MM.1S (cell line): ENCODE data around the gene SERPINA12.

Experiments used
- DNase-seq: peaks from one replicate; pipeline ENCODE4 v3.0.0-alpha.2; 2015
- H2AFZ ChIP-seq: fragments of 300-600 bp; sonication (generic); 2 replicates; pipeline ENCODE4 v1.6.0; 2016; ENCODE audit warnings: antibody characterized with exemption, low read length
- H3F3A ChIP-seq: fragments of 300-600 bp; sonication (generic); 2 replicates; pipeline ENCODE4 v1.6.1; 2016; ENCODE audit warnings: mild to moderate bottlenecking, antibody characterized with exemption, low read length, moderate library complexity, mixed read lengths; ENCODE audit not compliant: insufficient read depth
- H3K27ac ChIP-seq: fragments of 300-600 bp; sonication (generic); 2 replicates; pipeline ENCODE4 v1.5.1; 2016; ENCODE audit warnings: mild to moderate bottlenecking, low read length
- H3K27me3 ChIP-seq: fragments of 300-600 bp; sonication (generic); replicated peaks from 2 replicates; pipeline ENCODE4 v1.6.0; 2016; ENCODE audit warnings: low read length; ENCODE audit not compliant: insufficient read depth
- H3K36me3 ChIP-seq: fragments of 300-600 bp; sonication (generic); replicated peaks from 2 replicates; pipeline ENCODE4 v1.6.1; 2016; ENCODE audit warnings: mild to moderate bottlenecking, low read length, mixed read lengths; ENCODE audit not compliant: insufficient read depth
- H3K4me1 ChIP-seq: fragments of 300-600 bp; sonication (generic); 2 replicates; pipeline ENCODE4 v1.6.1; 2016; ENCODE audit warnings: low read length, mixed read lengths
- H3K4me2 ChIP-seq: fragments of 300-600 bp; sonication (generic); 2 replicates; pipeline ENCODE4 v1.6.0; 2016; ENCODE audit warnings: low read depth, low read length
- H3K4me3 ChIP-seq: fragments of 300-600 bp; sonication (generic); 2 replicates; pipeline ENCODE4 v1.5.1; 2016; ENCODE audit warnings: low read length, mixed read lengths
- H3K79me2 ChIP-seq: fragments of 300-600 bp; sonication (generic); 2 replicates; pipeline ENCODE4 v1.6.1; 2016; ENCODE audit warnings: mixed run types, low read length, mixed read lengths
- H3K9ac ChIP-seq: fragments of 300-600 bp; sonication (generic); 2 replicates; pipeline ENCODE4 v1.6.1; 2016; ENCODE audit warnings: low read length, mixed read lengths
- H3K9me2 ChIP-seq: fragments of 300-600 bp; sonication (generic); replicated peaks from 2 replicates; pipeline ENCODE4 v1.6.1; 2016; ENCODE audit warnings: mild to moderate bottlenecking, low read length, mixed read lengths; ENCODE audit not compliant: insufficient read depth
- H3K9me3 ChIP-seq: fragments of 300-600 bp; sonication (generic); replicated peaks from 2 replicates; pipeline ENCODE4 v1.6.1; 2016; ENCODE audit warnings: mild to moderate bottlenecking, low read length, mixed read lengths; ENCODE audit not compliant: insufficient read depth
- H4K20me1 ChIP-seq: fragments of 300-600 bp; sonication (generic); 2 replicates; pipeline ENCODE4 v1.6.1; 2016; ENCODE audit warnings: mild to moderate bottlenecking, low read length, moderate library complexity, mixed read lengths; ENCODE audit not compliant: insufficient read depth
- EZH2 ChIP-seq: fragments of 300-600 bp; sonication (generic); optimal IDR thresholded peaks from 2 replicates; pipeline ENCODE3; 2017; ENCODE audit warnings: low read depth, mild to moderate bottlenecking, antibody characterized with exemption, low read length, mixed read lengths
- EZH2phosphoT487 ChIP-seq: fragments of 300-600 bp; sonication (generic); IDR thresholded peaks from 2 replicates; pipeline ENCODE4 v1.6.1; 2018; ENCODE audit warnings: antibody characterized with exemption, low read length
- TF ChIP-seq, protein P1 (sequence below): fragments of 300-600 bp; sonication (generic); IDR thresholded peaks from 2 replicates; pipeline ENCODE4 v1.5.1; 2016; ENCODE audit warnings: antibody characterized with exemption, low read length, mixed read lengths

SERPINA12 gene

DNA sequence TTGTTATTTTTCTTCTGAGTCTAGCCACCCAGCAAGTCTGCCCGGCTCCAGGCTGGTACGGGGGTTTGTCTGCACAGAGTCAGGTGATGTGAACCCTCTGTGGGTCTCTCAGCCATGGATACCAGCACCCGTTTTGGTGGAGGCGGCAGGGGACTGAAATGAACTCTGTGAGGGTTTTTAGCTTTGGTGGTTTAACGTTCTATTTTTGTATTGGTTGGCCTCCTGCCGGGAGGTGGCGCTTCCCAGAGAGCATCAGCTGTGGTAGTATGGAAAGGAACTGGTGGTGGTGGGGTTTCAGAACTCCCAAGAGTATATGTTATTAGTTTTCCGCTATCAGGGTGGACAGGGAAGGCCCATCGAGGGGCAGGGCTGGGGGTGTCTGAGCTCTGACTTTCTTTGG is 46.7 kb upstream of the SERPINA12 start:
- Histone ChIP-seq H4K20me1 (no peaks in the 10 kb centered on the region), H3K4me1 (no peaks in the 10 kb centered on the region), H3K36me3 (no peaks in the 10 kb centered on the region), H3K27ac (no peak overlapping the region), H2AFZ (no peak overlapping the region), H3K27me3 (no peaks in the 10 kb centered on the region), H3K9ac (no peak overlapping the region), H3F3A (no peaks in the 10 kb centered on the region), H3K4me2 (no peak overlapping the region), H3K79me2 (no peaks in the 10 kb centered on the region), H3K4me3 (no peak overlapping the region), H3K9me2 (no peaks in the 10 kb centered on the region), H3K9me3 (no peaks in the 10 kb centered on the region)
- TF ChIP-seq EZH2: no peak
- TF ChIP-seq, protein P1, sequence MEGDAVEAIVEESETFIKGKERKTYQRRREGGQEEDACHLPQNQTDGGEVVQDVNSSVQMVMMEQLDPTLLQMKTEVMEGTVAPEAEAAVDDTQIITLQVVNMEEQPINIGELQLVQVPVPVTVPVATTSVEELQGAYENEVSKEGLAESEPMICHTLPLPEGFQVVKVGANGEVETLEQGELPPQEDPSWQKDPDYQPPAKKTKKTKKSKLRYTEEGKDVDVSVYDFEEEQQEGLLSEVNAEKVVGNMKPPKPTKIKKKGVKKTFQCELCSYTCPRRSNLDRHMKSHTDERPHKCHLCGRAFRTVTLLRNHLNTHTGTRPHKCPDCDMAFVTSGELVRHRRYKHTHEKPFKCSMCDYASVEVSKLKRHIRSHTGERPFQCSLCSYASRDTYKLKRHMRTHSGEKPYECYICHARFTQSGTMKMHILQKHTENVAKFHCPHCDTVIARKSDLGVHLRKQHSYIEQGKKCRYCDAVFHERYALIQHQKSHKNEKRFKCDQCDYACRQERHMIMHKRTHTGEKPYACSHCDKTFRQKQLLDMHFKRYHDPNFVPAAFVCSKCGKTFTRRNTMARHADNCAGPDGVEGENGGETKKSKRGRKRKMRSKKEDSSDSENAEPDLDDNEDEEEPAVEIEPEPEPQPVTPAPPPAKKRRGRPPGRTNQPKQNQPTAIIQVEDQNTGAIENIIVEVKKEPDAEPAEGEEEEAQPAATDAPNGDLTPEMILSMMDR: no peak
- DNase-seq: no peak

- Histone ChIP-seq H4K20me1 (no peaks in the 10 kb centered on the region), H3K4me1 (no peaks in the 10 kb centered on the region), H3K9ac (no peak overlapping the region), H2AFZ (no peak overlapping the region), H3K27me3 (no peaks in the 10 kb centered on the region), H3K9me3 (no peaks in the 10 kb centered on the region), H3K79me2 (no peaks in the 10 kb centered on the region), H3K27ac (no peak overlapping the region), H3K4me3 (no peak overlapping the region), H3F3A (no peaks in the 10 kb centered on the region), H3K9me2 (no peaks in the 10 kb centered on the region), H3K4me2 (no peak overlapping the region), H3K36me3 (no peaks in the 10 kb centered on the region)
- DNase-seq: no peak
- TF ChIP-seq EZH2phosphoT487 (no peak), EZH2 (no peak)
- TF ChIP-seq, protein P1: no peak
These were observed 40.8 kb upstream of the SERPINA12 start for GRCh38 chr14:94550041-94550440.

DNA sequence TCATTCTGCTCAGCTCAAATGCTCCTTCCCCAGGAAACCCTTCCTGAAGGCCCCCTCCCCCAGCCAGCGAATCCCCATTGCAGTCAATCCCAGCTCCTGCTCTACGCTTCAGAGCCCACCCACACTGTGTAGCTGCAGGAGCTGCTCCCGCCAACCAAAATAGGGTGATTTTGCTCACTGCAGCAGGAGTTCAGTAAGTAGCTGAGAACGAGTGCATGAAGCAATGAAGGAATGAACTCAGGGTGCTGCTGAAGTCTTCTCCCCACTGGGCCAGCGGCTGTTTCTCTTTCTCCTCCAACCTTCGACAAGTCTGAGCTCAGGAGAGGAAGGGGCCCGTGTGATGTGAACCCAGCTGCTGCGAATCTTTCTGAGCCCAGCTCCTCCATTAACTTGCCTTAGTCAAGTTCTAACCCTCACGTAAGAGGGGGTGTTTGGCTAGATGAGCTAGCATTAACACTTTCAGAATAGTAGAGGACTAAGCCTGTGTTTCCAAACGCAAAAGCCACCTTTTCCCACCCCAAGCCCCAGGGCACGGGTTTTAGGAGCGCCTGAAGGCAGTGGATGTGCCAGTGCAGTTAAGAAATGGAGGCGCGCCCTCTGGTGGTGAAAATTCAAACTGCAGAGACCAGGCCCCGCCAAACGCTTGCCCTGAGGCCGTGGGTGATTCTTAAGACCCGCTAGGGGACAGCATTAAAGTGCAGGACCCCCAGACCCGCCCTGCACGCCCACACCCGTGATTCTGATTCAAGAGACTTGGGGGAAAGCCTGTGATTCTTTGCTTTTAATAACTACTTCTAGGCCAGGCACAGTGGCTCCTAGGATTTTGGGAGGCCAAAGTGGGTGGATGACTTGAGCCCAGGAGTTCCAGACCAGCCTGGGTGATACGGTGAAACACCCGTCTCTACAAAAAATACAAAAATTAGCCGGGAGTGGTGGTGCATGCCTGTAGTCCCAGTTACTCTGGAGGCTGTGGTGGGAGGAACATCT is 40.0 kb upstream of the SERPINA12 start:
- DNase-seq: peak; percentile 21
- Histone ChIP-seq H3K9ac (no peak overlapping the region), H3K4me2 (no peak overlapping the region), H3K9me3 (no peaks in the 10 kb centered on the region), H2AFZ (no peak overlapping the region), H3K79me2 (no peaks in the 10 kb centered on the region), H3K27me3 (no peaks in the 10 kb centered on the region), H3K36me3 (no peaks in the 10 kb centered on the region), H3K4me3 (no peak overlapping the region), H3K4me1 (no peaks in the 10 kb centered on the region), H3F3A (no peaks in the 10 kb centered on the region), H3K27ac (no peak overlapping the region), H4K20me1 (no peaks in the 10 kb centered on the region), H3K9me2 (no peaks in the 10 kb centered on the region)
- no peak for TF ChIP-seq EZH2phosphoT487
- TF ChIP-seq, protein P1: peak; percentile 71
- TF ChIP-seq EZH2: no peak
